Measurements from ENCODE around the gene SLIT3.

SLIT3 gene

DNA sequence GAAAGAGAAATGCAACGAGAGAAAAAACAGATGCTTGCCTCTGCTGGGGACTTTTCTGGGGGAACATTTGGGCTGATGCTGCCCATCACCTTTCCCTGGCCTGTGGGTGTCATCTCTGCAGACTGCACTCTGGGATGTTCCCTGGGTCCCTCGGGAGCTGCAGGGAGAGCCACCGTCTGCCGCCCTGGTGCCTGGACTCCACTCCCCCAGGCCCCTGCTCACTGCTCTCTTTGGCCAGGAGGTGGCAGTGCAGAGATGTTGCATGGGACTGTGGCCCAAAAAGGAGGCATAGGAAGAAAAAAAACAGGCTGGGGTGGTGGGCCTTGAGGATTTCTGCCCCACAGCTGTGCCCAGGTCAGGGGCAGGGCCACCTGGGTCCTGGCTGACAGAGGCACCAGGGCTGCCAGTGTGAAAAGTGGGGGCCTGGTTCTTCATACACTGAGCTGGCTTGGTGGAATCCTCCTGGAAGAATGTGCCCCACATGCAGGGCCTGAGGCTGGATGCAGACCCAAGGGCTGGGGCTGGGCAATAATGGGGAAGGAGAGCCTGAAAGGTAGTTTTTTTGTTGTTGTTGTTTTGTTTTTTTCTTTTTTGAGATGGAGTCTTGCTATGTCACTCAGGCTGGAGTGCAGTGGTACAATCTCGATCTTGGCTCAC is 353.6 kb downstream of the SLIT3 start:
- peak; percentile 49 for DNase-seq

DNA sequence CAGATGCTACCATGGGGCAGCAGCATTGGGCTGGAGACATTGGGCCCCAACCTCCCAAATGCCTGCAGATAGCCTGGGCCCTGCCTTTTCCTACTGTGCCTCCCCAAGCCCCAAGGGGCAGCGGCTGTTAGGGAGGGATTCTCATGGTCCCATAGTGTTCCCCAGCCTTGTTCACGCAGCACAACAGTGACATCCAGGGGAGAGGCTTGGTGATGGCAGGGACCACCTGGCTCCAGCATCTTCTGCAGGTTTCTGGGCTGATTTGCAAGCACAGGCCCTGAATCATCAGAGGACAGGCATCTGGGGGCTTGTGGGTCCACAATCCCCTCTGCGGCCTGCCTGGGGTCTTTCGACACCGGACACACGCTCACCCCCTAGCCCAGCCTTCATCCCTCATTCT is 354.6 kb downstream of the SLIT3 start:
- DNase-seq = no peak

DNA sequence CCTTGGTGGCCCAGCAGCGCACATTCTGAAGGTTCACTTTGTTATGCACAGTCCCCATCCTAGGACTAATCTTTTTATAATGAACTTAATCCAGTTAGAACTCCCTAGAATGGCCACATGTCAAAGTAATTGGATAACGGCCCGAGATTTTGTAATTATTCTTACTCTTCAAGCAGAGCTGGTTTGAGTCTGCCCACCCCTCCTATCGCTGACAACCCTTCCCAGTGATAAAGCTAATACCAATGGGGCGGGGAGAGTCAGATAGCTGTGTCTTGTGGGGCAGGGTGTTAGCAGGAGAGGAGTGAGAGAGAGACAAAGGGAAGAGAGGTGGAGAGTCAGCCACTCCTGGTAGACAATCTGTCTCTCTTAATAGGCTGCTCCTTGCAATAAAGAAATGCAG is 356.9 kb downstream of the SLIT3 start:
- DNase-seq = no peak

DNA sequence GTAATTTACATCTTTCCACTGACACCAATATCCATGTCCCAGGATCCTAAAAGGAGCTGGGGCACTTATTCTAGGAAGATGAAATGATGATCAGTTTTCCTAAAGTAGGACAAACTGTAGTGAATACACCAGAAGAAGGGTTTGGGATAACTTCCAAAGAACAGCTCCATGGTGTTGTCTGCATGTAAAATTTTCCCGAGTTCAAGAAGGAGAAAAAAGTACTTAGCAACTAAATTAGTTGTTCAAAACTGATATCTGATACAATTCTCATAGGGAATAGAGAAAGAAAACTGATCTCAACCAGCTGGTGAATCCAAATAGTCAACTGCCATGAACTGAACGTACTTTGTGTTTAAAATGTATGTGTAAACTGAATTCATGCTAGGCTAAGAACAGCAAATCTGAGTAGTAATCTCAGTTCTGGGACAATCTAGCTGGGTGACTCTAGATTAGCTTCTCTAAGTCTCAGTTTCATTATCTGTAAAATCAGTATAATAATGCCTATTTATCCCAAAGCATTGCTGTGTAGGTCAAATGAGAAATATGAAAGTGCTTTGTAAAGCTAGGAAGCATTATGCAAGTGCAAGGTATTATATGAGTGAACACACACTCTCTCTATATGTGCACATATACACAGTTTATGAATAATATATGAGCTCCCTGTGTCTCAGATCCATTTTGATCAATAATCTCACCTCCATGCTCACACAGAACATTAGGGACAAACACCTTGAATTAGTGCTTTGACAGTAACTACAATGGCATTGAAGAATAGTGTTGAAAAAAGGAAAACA is 357.7 kb downstream of the SLIT3 start:
- no peak for DNase-seq

DNA sequence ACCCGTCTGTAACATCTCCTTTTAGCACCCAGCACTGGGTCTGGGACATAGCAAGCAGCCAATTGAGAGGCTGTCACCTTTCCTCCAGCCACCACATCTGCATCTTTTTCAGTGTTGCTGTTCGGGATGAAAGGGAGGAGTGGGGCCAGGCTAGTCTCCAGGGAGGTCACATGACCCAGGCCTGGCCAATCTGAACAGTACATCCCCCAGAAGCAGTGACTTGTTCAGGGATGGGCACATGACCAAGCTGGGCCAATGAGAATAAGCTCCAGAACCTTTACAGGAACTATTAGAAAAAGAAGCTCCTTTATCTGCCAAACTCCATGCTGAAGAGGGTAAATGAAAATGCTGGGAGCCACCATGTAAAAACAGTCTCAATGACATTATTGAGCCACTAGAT is 359.0 kb downstream of the SLIT3 start:
- DNase-seq = no peak

DNA sequence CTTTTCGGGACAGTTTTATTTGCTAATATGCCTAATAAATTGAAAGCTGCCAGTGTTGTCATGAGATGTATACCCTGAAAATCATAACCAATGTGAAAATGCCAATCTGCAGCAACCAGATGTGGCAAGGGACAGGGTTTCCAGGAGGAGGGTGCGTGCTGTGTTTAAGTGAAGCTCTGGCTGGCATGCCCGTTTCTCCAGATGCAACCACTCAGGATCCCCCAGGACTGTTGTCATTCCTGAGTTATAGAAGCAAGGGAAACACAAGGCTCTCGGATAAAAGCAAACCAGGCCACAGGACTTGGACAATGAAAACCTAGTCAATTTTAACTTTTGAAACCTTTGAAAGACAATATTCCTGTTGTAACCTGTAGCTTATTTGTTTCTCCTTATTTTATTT is 360.2 kb downstream of the SLIT3 start:
- DNase-seq = no peak

DNA sequence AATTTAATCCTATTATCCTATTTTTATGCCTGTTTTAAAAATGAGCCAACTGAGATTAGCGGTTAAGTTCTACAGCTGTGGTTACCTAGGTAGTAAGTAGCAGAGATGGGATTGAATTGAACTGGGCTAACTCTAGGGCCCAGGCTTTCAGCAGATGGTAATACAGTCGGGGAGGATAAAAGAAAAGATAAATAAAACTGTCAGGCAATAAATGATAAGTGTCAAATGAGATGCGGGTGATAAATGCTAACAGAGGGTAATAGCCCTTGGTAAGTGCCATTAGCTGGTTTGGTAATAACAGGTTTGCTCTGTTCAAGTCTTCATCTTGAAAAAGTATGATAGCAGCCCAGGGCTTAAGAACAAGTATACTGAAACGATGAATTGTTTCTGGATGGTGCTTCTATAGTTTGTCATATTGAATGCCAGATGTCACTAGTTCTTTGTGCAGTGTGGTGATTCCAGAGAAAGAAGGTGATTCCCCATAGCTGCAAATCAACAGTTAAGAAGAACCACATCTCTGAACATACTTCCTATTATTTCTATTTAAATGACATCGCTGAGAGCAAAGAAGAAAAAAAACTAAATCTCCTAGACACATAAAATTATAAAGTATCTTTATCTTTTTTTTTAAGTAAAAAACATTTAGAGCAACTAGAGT is 360.9 kb downstream of the SLIT3 start:
- no peak for DNase-seq

DNA sequence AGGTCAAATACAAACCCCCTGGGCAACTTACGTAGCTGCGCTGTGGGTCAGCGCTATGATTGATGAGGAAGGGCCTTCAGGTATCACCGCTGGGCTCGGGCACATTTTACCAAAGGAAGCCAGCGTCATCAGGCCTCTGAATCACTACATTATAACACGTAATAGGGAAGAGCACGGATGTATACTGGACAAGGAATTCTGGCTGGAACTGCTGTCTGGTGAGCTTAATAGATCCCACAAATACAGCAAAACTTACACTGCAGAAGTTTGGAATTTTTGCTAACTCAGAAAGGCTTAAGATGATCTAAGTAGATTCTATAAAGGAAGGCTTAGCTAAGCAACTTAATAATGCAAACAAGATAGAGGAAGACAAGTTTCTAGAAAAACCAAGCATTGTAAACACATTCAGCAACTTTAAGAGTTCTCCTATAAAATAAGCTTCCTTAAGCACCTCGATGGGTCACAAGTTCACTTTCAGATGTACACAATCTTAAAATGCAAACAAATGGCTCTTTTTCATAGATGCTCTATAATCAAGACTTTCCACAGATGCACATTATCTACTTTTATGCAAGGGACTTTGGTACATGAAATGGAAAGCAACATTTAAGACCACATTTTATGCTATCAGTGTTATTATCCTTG is 361.7 kb downstream of the SLIT3 start:
- no peak for DNase-seq

DNA sequence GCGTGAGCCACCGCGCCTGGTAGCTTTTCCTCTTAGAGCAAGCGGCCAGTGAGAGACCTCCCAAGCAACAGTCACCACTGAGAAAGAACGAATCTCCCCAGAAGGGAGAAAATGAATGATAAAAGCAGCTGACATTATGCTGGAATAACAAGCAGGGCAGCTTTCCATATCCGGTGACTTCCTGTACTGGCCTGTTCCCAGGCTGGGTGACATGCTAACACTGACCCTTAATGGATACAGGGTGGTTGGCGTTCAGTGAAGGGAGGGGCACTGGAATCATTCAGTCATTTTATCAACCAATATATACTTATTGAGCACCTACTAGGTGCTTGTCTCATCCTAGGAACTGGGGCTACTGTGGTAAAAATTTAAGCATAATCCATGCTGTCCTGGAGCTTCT is 364.4 kb downstream of the SLIT3 start:
- no peak for DNase-seq

DNA sequence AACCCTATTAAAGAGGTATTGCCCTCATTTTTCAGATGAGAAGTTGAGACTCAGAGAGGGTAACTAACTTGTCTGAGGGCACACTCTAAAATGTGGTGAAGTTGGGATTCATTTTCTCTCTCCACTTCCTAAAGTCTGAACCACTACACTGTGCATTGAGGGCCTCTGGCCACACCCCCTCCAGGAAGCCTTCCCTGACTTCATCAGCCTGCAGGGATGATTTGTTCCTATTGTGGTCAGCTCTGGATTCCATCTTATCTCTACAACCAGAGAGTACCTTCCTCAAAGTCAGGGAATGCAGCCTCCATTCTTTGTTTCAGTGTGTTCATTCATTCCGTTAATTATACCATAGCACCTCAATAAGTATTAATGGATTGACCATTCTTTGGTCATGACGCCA is 365.8 kb downstream of the SLIT3 start:
- no peak for DNase-seq

DNA sequence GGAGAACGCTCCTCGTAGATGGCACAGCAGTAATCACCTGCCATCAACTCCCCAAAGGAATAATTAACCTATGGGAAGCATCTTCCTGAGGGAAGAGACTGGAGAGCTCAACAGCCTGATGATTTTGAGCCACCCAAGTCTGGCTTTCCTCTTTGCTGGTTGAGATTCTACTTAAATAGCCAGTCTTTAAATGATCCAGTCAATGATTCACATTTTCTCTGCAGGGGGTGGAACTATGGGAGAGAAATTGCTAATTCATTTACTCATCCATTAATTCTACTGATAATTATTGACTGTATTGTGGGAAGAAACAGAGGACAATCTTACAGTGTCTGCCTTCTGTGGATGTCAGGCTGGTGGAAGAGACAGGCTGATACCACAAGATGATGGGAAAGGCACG is 366.8 kb downstream of the SLIT3 start:
- no peak for DNase-seq

DNA sequence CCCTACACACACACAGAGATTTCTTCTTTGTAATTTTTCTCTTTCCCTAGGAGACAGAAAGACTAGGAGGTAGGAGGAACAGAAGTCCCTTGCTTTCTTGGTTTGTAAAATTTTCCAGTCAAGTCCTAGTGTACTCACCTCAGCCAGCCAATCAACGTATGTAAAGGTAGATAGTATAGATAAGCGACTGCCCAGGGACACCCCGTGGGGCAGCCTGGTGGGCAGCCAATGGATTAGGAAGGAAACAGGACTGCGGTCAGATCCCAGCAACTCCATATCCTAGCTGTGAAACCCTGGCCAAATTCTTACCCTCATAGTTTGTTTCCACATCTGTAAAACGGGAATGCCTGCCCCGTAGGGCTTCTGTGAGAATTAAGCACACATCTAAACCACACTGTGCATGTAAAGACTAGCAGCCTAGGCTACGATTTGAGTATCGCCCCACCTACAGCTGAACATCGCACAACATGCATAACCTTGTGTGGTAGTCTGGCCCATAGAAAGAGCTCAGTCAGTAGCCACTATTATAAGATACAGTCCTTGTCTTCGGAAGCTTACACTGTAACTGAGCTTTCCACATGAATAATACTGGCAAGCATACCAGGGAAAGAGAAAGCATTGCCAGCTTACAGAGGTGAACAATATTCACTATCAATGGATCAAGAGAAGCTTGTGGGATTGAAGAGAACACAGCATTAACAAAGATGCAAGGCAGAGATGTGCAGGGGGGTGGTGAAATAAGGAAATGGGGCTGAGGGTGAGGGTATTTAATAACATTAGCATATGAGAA is 368.3 kb downstream of the SLIT3 start:
- DNase-seq = no peak

DNA sequence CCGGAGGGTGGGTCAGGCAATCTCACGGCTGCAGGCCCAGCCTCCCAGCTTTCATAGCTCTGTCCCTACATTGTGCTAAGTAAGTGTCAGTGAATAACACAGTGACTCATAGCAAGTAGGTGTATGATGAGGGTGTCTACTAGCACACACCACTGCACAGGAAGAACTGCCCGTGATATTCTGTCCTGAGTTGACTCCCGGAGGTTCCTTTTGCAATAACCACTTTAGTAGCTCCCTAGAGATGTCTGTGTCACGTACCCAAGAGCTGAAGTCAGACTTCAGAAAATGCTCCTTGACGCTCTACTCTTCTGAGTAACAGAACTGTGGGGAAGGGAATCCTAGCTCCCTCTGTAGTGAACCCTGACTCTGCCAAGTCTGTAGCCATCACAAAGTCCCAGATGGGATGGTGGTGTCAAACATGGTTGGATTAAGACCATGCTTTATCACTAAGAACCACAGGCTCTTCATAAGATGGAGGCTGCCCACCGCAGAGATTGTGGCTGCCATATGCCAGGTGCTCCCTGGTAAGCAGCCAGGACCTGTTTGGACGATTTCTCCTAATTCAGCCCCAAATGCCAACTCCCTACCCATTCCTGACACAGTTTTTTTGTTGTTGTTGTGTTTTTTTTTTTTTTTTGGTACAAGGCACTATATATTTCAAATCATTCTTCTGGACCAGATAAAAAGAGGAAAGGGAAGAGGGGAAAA is 369.1 kb downstream of the SLIT3 start:
- DNase-seq = no peak

DNA sequence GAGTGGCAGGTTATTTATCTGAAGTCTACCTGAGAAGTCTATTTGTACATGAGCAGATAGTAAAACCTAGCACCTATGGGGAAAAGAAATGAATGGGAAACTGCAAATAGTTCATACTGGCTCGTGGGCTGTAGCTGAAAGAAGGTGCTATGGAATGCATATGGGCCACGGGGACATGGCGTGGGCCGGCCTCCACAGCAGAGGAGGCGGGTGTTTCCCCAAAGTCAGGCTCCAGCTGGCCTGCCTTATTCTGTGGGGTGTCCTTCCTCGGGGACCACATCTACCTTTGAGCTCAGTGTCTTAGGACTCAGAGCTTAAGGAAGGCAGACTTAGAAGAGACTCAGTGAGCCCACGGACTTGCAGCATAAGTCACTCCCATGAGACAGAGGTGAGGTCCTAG is 371.3 kb downstream of the SLIT3 start:
- no peak for DNase-seq

DNA sequence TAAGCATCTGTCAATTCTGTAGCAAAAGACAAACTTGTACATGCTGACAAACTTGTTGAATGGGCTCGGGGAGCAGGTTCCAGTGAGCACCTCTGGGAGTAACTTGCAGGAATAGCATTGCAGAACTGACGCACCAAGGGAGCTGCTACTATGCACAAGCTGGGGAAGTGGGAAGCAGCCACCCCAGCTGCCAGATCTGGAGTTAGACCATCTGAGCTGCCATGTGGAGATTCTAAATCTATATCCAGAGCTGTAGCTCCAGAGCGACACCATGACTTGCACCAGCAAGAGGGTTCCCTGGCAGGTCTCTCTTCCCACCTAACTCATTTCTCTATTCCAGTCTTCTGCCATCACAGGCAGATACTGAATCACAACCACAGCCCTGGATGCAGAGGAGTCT is 375.8 kb downstream of the SLIT3 start:
- no peak for DNase-seq

DNA sequence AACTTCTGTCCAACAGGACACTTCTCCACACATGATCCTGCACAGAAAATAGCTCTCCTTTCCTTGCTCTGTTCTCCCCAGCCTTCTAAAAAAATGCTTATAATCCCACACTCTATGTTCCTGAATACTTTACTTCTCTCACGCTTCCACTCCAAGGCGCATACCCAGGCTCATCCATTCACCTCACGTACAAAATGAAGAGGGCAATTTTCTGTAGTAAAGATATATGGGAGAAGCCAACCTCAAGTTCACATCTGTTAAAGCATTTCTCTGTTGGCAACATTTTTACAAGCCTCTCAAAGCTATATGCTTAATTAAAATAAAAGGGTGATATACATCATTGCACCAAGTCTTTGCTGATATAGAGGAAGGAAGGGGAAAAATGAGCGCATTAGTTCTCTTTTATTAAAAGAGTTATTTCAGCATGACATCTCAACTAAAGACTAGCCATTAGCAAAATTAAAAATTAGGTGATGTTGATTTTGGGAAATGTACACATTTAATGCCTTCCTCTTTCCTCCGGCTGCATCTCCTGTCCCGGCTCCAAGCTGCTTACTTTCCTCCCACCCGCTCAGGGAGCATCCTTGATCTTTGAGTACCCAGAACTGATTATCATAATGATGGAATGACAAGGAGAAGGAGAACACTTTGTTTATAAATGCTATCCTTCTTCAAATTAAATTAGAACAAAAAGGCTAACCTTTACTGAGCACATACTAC is 379.6 kb downstream of the SLIT3 start:
- DNase-seq = no peak

DNA sequence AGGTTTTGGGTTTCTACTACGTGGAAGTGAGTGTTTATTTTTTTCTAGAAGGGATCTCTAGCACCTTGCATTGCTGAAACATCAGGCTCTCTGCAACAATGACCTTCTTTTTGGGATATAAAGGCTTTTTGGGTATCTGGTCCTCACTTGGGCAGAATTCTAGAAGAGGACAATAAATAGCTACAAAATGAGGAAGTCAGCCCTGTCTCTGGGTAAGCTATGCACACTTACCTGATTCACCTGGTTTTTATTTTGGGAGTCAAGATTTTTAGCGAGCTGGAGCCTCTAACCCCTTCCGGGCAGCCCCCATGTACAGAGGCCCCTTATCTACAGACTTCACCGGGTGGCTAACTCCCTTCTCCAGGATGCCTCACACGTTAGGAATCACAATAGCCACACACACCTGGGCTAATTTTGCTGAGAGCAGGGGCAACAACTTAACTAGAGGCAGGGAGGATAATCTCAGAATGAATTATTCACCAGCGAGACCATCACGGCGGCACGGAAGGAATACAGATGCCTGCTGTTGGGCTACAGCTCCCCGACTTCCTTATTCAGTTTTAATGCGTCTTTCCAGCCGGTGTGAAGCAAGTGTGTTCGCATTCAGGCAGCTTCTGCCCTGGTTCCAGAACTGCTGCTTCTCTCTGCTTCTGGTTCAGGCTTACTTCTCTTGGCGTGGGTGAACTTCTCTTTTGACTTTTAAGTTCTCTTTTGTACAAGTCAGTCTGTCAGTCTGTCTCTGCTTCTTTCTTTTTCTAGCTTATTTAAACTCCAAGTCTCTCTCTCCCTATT is 380.7 kb downstream of the SLIT3 start:
- no peak for DNase-seq

DNA sequence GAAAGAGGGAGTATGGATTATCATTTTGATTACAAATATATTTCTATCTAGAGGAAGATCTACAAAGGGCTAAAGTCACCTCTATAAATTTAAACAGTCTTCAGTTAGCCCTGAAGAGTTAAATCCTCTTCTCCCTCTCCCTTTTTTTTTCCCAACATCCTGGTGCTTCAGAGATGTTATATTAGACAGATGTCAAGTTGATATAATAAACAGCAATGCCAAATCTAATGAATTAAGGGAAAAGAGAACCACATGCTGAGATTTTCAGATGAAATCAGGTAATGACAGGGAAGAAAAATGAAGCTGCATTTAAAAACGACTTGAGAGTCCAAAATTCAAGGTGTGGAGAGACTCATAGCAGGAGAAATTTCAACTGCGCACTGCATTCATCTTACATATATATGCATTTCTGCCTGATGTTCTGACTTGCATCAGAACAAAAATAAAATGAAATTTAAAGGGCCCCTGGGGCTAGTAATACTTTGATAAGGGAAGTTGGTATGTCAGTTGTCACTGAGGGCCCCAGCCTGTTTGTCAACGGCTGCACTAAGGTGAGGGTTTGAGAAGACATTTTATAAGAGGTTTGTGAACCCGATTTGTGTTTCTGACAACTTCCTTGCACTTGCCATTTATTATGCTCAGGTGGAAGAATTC is 382.9 kb downstream of the SLIT3 start:
- no peak for DNase-seq

DNA sequence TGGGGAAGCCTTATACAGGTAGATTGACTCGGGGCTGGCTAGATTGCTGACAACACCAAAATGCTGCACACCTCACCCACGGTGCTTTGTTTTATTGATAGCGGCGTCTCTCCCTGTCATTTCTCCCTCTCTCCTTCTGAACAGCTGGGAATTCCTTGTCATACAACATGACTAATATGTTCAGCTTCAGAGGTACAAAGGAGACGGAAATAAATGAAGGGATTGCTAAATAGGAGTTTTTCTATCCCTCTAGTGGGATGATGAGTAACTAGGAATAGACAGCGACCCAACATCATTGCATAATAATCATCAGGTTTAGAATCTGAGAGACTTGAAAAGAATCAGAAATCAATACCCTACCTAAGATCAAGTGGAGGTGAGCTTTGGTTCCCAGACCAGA is 384.1 kb downstream of the SLIT3 start:
- DNase-seq = no peak

DNA sequence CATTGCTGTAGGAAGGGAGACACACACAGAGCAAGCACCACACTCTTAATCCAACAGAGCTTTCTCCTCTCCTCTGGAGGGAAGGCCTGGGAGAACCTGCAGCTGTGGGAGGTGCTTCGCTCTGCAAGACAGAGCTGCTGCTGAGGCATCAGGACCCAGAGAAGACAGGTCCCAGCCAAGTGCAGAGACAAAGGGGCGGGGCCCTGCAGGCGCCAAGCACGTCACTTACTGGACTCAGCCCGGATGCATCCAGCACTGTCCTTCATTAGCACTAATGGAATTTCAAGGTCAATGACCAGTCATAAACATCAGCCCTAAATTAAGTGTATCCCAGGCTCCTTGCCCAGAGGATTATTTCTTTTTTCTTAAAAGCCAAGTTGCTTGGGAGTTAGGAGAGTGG is 384.7 kb downstream of the SLIT3 start:
- no peak for DNase-seq

Measured in 8988T (cell line).